K562 (cell line): ENCODE data around the gene USP48. TPM values are rescaled to one million over a fixed set of nuclear protein-coding genes. Genes with fewer than 3 reads are reported as not detected.

Experiments used
- ERF ChIP-seq: fragments of 450-650 bp; formaldehyde crosslinking; IDR thresholded peaks from 2 replicates; pipeline ENCODE4 v1.4.0; 2020; ENCODE audit warnings: mild to moderate bottlenecking, mixed read lengths
- ESRRB ChIP-seq: fragments of 250-450 bp; sonication (Bioruptor Pico); IDR thresholded peaks from 2 replicates; pipeline ENCODE4 v1.5.0; 2020; ENCODE audit warnings: mild to moderate bottlenecking, moderate library complexity, borderline replicate concordance
- HNRNPUL1 ChIP-seq: fragments of 200-400 bp; formaldehyde crosslinking; IDR thresholded peaks from 2 replicates; pipeline ENCODE4 v1.6.1; 2017; ENCODE audit warnings: low read length
- L3MBTL2 ChIP-seq: fragments of 450-650 bp; IDR thresholded peaks from 2 replicates; pipeline ENCODE4 v1.6.1; 2016; ENCODE audit warnings: mild to moderate bottlenecking, moderate library complexity
- MCM7 ChIP-seq, 2 experiments: fragments of 450-650 bp; IDR thresholded peaks; 2 replicates each; pipeline ENCODE4 v1.6.1; 2016 to 2018
- MNT ChIP-seq, 2 experiments: fragments of 450-650 bp; conservative IDR thresholded peaks; 2 replicates each; pipeline ENCODE4 v1.6.1; 2017; ENCODE audit warnings: mild to moderate bottlenecking in 2 of 2, moderate library complexity in 2 of 2
- MTF1 ChIP-seq: fragments of 250-450 bp; sonication (Bioruptor Pico); IDR thresholded peaks from 2 replicates; pipeline ENCODE4 v1.9.0; 2021; ENCODE audit warnings: moderate library complexity, mild to moderate bottlenecking, inconsistent platforms, borderline replicate concordance
- NKRF ChIP-seq: fragments of 450-650 bp; IDR thresholded peaks from 2 replicates; pipeline ENCODE4 v1.6.1; 2016; ENCODE audit warnings: borderline replicate concordance
- NR1H2 ChIP-seq: sonication (generic); formaldehyde crosslinking; IDR thresholded peaks from 2 replicates; pipeline ENCODE4 v1.4.0; 2020; ENCODE audit warnings: mild to moderate bottlenecking, missing genetic modification reagents
- PHF21A ChIP-seq: fragments of 450-650 bp; IDR thresholded peaks from 2 replicates; pipeline ENCODE4 v1.6.1; 2017; ENCODE audit warnings: low read depth, borderline replicate concordance
- RNF219 ChIP-seq: fragments of 250-450 bp; sonication (Bioruptor Pico); IDR thresholded peaks from 2 replicates; pipeline ENCODE4 v1.5.0; 2022; ENCODE audit warnings: mild to moderate bottlenecking
- TSC22D4 ChIP-seq: fragments of 450-650 bp; IDR thresholded peaks from 2 replicates; pipeline ENCODE4 v1.6.1; 2016; ENCODE audit warnings: missing genetic modification characterization, missing biosample characterization, control low read depth
- VEZF1 ChIP-seq: fragments of 200-800 bp; sonication (Bioruptor generic); IDR thresholded peaks from 2 replicates; pipeline ENCODE4 v1.6.1; 2017; ENCODE audit warnings: missing genetic modification characterization, missing compliant biosample characterization
- ZNF133 ChIP-seq: fragments of 250-450 bp; sonication (Bioruptor Pico); IDR thresholded peaks from 2 replicates; pipeline ENCODE4 v1.4.0; 2020; ENCODE audit warnings: mild to moderate bottlenecking
- ZNF696 ChIP-seq: fragments of 250-450 bp; sonication (Bioruptor Pico); conservative IDR thresholded peaks from 2 replicates; pipeline ENCODE4 v1.4.0; 2020; ENCODE audit warnings: mild to moderate bottlenecking, moderate library complexity
- polyA plus RNA-seq, 8 experiments: library from polyadenylated mRNA; depleted of rRNA in 4 of 8; stranded (reverse) in 5 of 8; unstranded in 3 of 8; fragments of >200 nt; fragmentation: Nextera tagmentation in 2 of 8; fragmentation: Illumina TruSeq in 1 of 8; extraction: Ambion mirVana in 2 of 8; extraction: Trizol in 1 of 8; gene quantifications; 2 replicates each; pipeline versions ENCODE4 v1.2.1 to v1.2.3, GENCODE V29; 2011 to 2014; ENCODE audit warnings: inconsistent platforms in 1 of 8, missing spikeins in 1 of 8
- total RNA-seq, 7 experiments: library from RNA; depleted of rRNA in 6 of 7; stranded (reverse); fragments of >200 nt in 6 of 7; fragmentation: Illumina TruSeq in 2 of 7; extraction: Trizol in 2 of 7; gene quantifications; 2 replicates each; pipeline versions ENCODE4 v1.2.1 to v1.2.3, GENCODE V29; 2011 to 2021; ENCODE audit warnings: low replicate concordance in 1 of 7

Gene USP48
- total and polyA plus RNA-seq, 9 of the 15 experiments (the other 6 are each of a cell fraction or from before 2014, with no cell fraction given): 23.3 to 123 (median 106) TPM

GRCh38 chr1:21630571-21631343 is 152.2 kb downstream of the USP48 start (continued):
- TF ChIP-seq RNF219: no peak
- no peak for TF ChIP-seq ERF (CRISPR knock-in tag)
- no peak for TF ChIP-seq MTF1 (CRISPR knock-in tag)
- TF ChIP-seq VEZF1 (CRISPR knock-in tag): no peak
- no peak for TF ChIP-seq HNRNPUL1
- no peak for TF ChIP-seq ESRRB
- TF ChIP-seq TSC22D4 (tag): no peak
- no peak for TF ChIP-seq ZNF696 (CRISPR knock-in tag)
- TF ChIP-seq ZNF133 (CRISPR knock-in tag): no peak
- TF ChIP-seq MNT (conservative IDR thresholded peaks at IDR 0.05): no peak
- no peak for TF ChIP-seq NR1H2
- TF ChIP-seq MCM7 (IDR thresholded peaks at IDR 0.05): no peak
- TF ChIP-seq NKRF: 0 out of 2 replicates have a peak, but pooled peaks have one; percentile 20
- TF ChIP-seq PHF21A: no peak
- TF ChIP-seq L3MBTL2: no peak
